Hepatocyte (in vitro differentiated cells): Measurements from ENCODE around the gene TMEFF2. TPM values are rescaled to one million over a fixed set of nuclear protein-coding genes. Genes with fewer than 3 reads are reported as not detected.
"Not testable (repeated sequence)": the region's sequence is repeated elsewhere in the genome, so short reads cannot be mapped to it uniquely, and the experiment has no call there.

Source experiments
- DNase-seq: peaks from one replicate; pipeline ENCODE4 v3.0.0-alpha.2; 2016; ENCODE audit warnings: low spot score
- H2AFZ ChIP-seq: fragments of 200-600 bp; sonication (generic); 2 replicates; pipeline ENCODE4 v1.6.0; 2016; ENCODE audit warnings: antibody characterized with exemption, mild to moderate bottlenecking
- H3K27ac ChIP-seq: fragments of 200-600 bp; sonication (generic); 2 replicates; pipeline ENCODE4 v1.5.1; 2016; ENCODE audit warnings: mild to moderate bottlenecking
- H3K27me3 ChIP-seq: fragments of 200-600 bp; sonication (generic); 2 replicates; pipeline ENCODE4 v1.6.1; 2016
- H3K36me3 ChIP-seq: fragments of 200-600 bp; sonication (generic); replicated peaks from 2 replicates; pipeline ENCODE4 v1.5.1; 2016; ENCODE audit warnings: low read depth; ENCODE audit not compliant: insufficient read depth
- H3K4me1 ChIP-seq: fragments of 200-600 bp; sonication (generic); 2 replicates; pipeline ENCODE4 v1.5.1; 2016; ENCODE audit warnings: mild to moderate bottlenecking, moderate library complexity; ENCODE audit not compliant: insufficient read depth
- H3K4me2 ChIP-seq: fragments of 200-600 bp; sonication (generic); 2 replicates; pipeline ENCODE4 v1.6.0; 2016
- H3K4me3 ChIP-seq: fragments of 200-600 bp; sonication (generic); 2 replicates; pipeline ENCODE4 v1.5.1; 2016; ENCODE audit warnings: mild to moderate bottlenecking
- H3K79me2 ChIP-seq: fragments of 200-600 bp; sonication (generic); 2 replicates; pipeline ENCODE4 v1.6.0; 2017; ENCODE audit warnings: mild to moderate bottlenecking
- H3K9me2 ChIP-seq: fragments of 200-600 bp; sonication (generic); replicated peaks from 2 replicates; pipeline ENCODE4 v1.6.0; 2017; ENCODE audit warnings: mild to moderate bottlenecking; ENCODE audit not compliant: insufficient read depth
- H3K9me3 ChIP-seq: fragments of 200-600 bp; sonication (generic); 2 replicates; pipeline ENCODE4 v1.5.1; 2016; ENCODE audit warnings: low read depth, mild to moderate bottlenecking
- H4K20me1 ChIP-seq: fragments of 200-600 bp; sonication (generic); 2 replicates; pipeline ENCODE4 v1.6.0; 2016; ENCODE audit warnings: mild to moderate bottlenecking; ENCODE audit not compliant: insufficient read depth, poor library complexity, severe bottlenecking
- EZH2 ChIP-seq: fragments of 200-600 bp; sonication (generic); IDR thresholded peaks from 2 replicates; pipeline ENCODE4 v1.6.1; 2016; ENCODE audit warnings: antibody characterized with exemption, mild to moderate bottlenecking, borderline replicate concordance
- EZH2phosphoT487 ChIP-seq: fragments of 200-600 bp; sonication (generic); IDR thresholded peaks from one replicate; pipeline ENCODE4 v1.6.1; 2018; ENCODE audit warnings: antibody characterized with exemption, mild to moderate bottlenecking, low read depth, moderate library complexity; ENCODE audit not compliant: unreplicated experiment, severe bottlenecking
- WGBS: methylation state at CpG from one replicate; pipeline ENCODE4 v1.1.6; 2016; ENCODE audit warnings: low lambda C conversion rate; ENCODE audit errors: missing lambda C conversion rate; 5-methylcytosine and 5-hydroxymethylcytosine counted together
- polyA plus RNA-seq: library from polyadenylated mRNA; unstranded; fragments of >200 nt; fragmentation: Nextera tagmentation; extraction: Ambion mirVana; gene quantifications from 2 replicates; pipeline ENCODE4 v1.2.1, GENCODE V29; 2016
- total RNA-seq: library from RNA; depleted of rRNA; stranded (reverse); fragments of >200 nt; gene quantifications from 2 replicates; pipeline ENCODE4 v1.2.3, GENCODE V29; 2014
- TF ChIP-seq, protein P1 (sequence below): fragments of 200-600 bp; sonication (generic); IDR thresholded peaks from 2 replicates; pipeline ENCODE4 v1.5.1; 2016; ENCODE audit warnings: antibody characterized with exemption, mild to moderate bottlenecking; ENCODE audit not compliant: poor library complexity

TMEFF2 gene
- total and polyA plus RNA-seq, 2 experiments from 2014 or later, result 0.43 to 1.8 TPM

DNA sequence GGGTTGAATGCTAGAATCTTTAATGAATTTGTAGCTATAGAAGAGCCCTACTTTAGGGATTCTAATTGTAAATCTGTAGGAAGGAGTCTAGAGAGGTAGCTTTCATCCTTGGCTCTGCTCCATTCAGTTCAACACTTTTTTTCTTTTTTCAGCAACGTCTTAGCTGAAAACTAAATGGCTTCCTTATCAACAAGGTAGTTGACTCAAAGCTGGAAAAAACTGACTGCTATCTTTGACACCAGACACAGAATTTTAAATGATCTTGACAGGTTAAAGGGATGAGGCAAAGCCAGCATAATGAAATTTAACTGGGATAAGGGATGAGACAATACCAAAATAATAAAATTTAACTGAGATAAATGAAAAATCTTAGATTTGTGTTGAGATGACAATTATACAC, 54.9 kb downstream of the TMEFF2 start:
- no peak for DNase-seq
- Histone ChIP-seq H3K79me2 (no peaks in the 10 kb centered on the region), H2AFZ (no peak overlapping the region), H3K4me3 (no peak overlapping the region), H3K4me1 (no peaks in the 10 kb centered on the region), H3K27ac (no peak overlapping the region), H3K36me3 (no peaks in the 10 kb centered on the region), H3K9me3 (no peaks in the 10 kb centered on the region), H3K9me2 (no peaks in the 10 kb centered on the region), H3K27me3 (no peaks in the 10 kb centered on the region), H3K4me2 (no peak overlapping the region), H4K20me1 (no peaks in the 10 kb centered on the region)
- WGBS, result 5% methylated on average over 1 of the region's 1 CpG
- TF ChIP-seq, protein P1, sequence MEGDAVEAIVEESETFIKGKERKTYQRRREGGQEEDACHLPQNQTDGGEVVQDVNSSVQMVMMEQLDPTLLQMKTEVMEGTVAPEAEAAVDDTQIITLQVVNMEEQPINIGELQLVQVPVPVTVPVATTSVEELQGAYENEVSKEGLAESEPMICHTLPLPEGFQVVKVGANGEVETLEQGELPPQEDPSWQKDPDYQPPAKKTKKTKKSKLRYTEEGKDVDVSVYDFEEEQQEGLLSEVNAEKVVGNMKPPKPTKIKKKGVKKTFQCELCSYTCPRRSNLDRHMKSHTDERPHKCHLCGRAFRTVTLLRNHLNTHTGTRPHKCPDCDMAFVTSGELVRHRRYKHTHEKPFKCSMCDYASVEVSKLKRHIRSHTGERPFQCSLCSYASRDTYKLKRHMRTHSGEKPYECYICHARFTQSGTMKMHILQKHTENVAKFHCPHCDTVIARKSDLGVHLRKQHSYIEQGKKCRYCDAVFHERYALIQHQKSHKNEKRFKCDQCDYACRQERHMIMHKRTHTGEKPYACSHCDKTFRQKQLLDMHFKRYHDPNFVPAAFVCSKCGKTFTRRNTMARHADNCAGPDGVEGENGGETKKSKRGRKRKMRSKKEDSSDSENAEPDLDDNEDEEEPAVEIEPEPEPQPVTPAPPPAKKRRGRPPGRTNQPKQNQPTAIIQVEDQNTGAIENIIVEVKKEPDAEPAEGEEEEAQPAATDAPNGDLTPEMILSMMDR, result no peak
- TF ChIP-seq EZH2, result no peak
- TF ChIP-seq EZH2phosphoT487, result no peak

DNA sequence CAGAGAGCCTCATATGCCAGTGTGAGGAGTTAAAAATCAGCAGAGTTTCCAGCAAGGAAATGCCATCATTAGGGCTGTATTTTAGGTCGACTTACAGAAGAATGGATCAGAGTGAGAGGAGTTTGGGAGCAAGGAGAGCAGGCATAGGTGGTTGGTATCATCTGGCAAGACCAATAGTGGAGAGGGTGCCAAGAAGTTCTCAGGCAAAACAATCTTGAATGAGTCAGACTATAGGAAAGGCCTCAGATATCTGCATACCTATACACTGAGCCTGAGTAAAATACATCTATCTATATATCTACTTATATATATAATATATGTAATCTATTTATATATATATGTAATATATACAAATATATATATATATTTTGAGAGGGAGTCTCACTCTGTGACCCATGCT, 57.3 kb downstream of the TMEFF2 start:
- Histone ChIP-seq H3K79me2 (no peaks in the 10 kb centered on the region), H3K4me2 (no peak overlapping the region), H3K27ac (no peak overlapping the region), H3K27me3 (no peaks in the 10 kb centered on the region), H3K4me3 (no peak overlapping the region), H3K36me3 (no peaks in the 10 kb centered on the region), H3K9me2 (no peaks in the 10 kb centered on the region), H3K9me3 (no peaks in the 10 kb centered on the region), H4K20me1 (no peaks in the 10 kb centered on the region), H3K4me1 (no peaks in the 10 kb centered on the region), H2AFZ (no peak overlapping the region)
- WGBS, result 90% methylated on average over 1 of the region's 1 CpG
- DNase-seq, result no peak
- TF ChIP-seq, protein P1, result no peak
- no peak for TF ChIP-seq EZH2

DNA sequence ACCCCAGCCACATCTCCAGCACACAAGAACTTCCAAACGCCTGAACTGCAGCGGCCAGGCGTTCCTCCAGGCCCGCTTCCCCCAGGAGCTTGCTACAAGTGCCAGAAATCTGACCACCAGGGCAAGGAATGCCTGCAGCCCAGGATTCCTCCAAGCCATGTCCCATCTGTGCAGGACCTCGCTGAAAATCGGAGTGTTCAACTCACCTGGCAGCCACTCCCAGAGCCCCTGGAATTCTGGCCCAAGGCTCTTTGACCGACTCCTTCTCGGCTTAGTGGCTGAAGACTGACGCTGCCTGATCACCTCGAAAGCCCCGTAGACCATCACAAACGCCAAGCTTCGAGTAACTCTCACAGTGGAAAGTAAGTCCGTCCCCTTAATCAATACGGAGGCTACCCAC, 62.1 kb downstream of the TMEFF2 start:
- WGBS, result 93% methylated on average over 15 of the region's 15 CpGs
- H2AFZ ChIP-seq, H3K4me2 ChIP-seq, H3K9me3 ChIP-seq, H3K27ac ChIP-seq, H3K9me2 ChIP-seq, H3K27me3 ChIP-seq, H3K4me1 ChIP-seq, H3K4me3 ChIP-seq, H3K36me3 ChIP-seq, DNase-seq, H4K20me1 ChIP-seq, H3K79me2 ChIP-seq: not testable (repeated sequence)

DNA sequence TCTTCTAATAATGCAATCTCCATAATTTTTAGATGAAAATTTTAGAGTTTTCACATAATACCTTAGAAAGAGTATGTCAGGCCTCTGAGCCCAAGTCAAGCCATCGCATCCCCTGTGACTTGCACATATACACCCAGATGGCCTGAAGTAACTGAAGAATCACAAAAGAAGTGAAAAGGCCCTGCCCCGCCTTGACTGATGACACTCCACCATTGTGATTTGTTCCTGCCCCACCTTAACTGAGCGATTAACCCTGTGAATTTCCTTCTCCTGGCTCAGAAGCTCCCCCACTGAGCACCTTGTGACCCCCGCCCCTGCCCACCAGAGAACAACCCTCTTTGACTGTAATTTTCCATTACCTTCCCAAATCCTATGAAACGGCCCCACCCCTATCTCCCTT, 64.4 kb downstream of the TMEFF2 start:
- H3K4me3 ChIP-seq, H3K36me3 ChIP-seq, H4K20me1 ChIP-seq, DNase-seq, H2AFZ ChIP-seq, H3K27ac ChIP-seq, H3K9me3 ChIP-seq, H3K27me3 ChIP-seq, H3K79me2 ChIP-seq, H3K4me1 ChIP-seq, H3K9me2 ChIP-seq, H3K4me2 ChIP-seq: not testable (repeated sequence)
- 87% methylated on average over 5 of the region's 5 CpGs for WGBS

DNA sequence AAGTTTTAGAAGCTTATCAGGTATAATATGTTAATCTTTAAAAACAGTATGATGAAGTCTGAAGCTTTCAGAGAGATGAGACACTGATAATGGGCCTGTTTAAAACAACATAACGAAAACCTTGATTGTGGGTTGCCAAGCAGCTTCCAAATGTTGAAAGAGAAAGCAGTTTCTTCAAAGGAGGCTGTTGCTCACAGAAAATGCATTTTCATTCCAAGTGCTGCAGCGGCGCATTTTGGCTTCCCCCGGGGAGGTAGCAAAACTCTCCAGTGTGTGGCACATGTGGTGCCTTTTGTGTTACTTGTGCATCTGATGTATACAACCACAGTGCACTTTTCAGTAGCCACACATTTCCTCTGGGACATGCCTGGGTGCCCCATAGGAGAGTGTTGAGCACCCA, 66.1 kb downstream of the TMEFF2 start:
- Histone ChIP-seq H3K36me3 (no peaks in the 10 kb centered on the region), H3K4me2 (no peak overlapping the region), H3K9me2 (no peaks in the 10 kb centered on the region), H3K9me3 (no peaks in the 10 kb centered on the region), H4K20me1 (no peaks in the 10 kb centered on the region), H3K27ac (no peak overlapping the region), H2AFZ (no peak overlapping the region), H3K27me3 (no peaks in the 10 kb centered on the region), H3K79me2 (no peaks in the 10 kb centered on the region), H3K4me3 (no peak overlapping the region), H3K4me1 (no peaks in the 10 kb centered on the region)
- DNase-seq, result no peak
- TF ChIP-seq EZH2phosphoT487 (no peak), EZH2 (no peak)
- TF ChIP-seq, protein P1, result no peak
- 74% methylated on average over 4 of the region's 4 CpGs for WGBS
